Dedifferentiated amniotic fluid mesenchymal stem cell (primary cell): Measurements from ENCODE around the gene MEGF9.
"Not testable (repeated sequence)": the region's sequence is repeated elsewhere in the genome, so short reads cannot be mapped to it uniquely, and the experiment has no call there.

ENCODE experiments used
- DNase-seq: peaks from one replicate; pipeline ENCODE4 v3.0.0-alpha.2; 2016; ENCODE audit errors: extremely low spot score

Gene MEGF9

DNA sequence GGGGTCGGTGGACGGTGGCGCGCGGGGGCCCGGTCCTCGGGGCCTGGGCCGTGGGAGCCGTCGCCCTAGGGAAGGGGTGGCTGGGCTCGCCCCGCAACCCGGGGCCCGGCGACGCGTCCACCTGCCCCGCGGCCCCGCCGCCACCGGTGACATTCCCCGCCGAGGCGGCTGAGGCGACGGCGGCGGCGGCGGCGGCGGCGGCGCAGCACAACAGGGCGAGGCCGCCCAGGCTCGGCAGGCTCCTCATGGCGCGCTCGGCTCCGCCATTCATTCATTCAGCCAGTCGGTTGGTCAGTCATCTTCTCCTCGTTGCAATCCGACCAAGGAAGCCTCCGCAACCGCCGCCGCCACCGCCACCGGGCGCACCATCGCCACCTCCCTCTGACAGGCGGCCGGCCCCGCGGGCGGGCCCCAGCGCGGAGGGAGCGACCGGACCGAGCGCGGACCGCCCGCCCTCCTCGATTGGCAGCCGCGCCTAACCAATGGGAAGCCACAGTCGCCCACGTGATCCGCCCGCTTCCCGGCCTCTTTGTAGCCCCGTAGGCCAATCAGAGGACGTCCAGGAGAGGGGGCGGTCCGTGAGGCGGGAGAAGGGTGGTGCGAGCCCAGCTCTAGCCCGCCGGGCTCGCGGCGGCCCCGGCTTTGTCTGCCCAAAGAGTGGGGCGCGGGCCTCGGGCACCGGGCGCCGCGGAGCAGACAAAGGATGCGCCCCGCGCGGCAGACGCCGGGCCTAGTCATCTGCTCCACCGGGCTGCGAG, at the start of gene MEGF9:
Gene MEGF9 (minus strand): TSS at position 383 of the 758 bp plus-strand sequence. CDS start 112 bp downstream, at position 271.
- peak; percentile 99 for DNase-seq

DNA sequence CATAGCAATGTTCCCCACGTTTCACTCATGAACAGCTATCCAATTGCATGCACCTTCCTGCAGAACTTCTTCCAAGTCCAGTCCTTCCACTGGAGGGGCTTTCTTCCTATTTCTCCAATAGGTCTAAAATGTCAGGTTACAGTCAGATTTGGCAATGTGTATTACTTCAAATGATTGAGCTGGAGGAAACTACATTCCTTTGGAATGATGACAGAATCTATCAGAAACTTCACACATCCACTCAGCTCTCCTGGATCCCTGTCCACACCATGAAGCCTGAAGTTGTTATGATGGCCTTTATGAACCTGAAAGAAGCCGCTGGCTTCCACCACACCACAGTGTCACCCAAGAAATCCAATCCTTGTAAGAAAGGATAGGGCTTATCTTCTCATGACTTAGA, 46.7 kb upstream of the MEGF9 start:
- no peak for DNase-seq

DNA sequence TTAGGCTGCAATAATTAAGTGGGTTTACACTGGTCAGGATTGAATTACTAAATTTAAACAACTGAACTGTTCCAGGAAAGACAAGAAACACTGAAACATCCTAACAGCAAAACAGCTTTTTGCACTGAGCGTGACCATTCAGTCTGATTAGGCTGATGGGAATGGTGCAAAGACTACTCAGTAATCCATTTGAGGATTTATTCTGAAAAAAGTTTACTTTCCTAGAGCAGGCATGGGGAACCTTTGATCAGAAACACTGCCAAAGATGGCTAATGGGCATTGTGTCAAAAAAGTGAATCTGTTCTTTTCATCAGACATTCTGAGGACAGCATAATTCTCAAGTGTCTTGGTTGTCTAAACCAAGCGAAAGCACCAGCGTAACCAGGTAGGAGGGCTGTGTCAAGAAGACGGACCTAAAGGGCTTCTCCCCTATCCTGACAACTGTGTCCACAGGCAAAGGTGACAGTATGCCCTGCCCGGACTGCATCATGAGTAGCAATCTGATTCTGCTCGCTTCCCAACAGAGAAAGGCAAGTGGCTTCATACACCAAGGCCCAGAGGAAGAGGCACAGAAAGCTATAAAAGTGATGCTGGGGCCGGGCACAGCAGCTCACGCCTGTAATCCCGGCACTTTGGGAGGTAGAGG, 45.6 kb upstream of the MEGF9 start:
- DNase-seq: no peak

DNA sequence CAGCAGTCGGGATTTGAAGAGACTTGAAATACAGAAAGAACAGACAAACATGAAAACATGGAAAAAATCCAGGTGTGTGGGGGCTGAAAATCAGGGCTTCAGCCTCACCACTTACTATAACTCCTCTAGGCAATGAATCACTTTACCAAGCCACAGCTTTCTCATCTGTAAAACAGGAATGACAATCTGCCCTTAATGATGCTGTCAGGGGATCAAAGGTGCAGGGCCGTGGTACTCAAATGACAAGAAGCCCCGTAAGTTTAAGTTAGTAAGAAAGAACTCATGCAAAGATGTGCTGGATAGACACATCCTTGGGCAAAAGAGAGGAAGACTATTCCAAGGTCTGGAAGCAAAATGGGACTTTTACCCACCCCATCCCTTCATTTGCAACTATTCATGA, 44.3 kb upstream of the MEGF9 start:
- DNase-seq: no peak

DNA sequence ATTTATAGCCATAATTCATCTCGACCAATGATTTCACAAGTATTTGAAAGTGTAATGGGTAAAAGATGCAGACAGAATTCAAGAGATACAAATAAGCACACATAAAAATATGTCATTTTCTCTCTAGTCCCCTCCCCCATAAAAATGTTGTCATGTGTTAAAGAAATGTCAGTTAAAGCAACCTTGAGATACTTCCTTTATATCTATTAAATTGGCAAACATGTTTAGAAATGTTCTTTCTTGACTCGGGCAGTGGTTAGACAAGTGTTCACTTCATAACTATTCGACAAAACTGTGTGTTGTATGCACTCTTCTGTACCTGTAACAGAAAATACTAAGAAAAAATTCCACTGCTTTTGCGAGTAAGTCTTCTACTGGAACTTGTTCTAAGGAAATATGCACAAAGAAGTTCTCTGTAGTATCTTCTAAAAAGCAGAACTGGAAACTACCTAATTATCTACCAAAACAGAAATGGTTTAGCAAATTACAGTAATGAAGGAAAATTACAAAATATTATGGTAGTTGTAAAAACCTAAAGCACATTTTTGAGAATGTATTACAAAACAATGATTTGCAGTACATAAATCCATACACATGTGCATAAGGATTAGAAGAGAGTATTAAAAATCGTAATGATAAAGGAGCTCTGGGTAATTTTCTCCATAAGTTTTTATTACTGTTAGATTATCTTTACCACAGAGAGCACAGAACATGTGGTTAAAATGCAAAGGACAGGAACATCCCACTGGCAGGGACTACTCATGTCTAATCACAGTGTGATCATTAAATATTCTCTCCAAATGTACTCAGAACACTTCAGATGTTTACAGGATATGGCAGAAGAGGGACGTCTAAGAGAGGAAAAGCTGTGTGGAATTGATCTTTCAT, 43.0 kb upstream of the MEGF9 start:
- DNase-seq: no peak

DNA sequence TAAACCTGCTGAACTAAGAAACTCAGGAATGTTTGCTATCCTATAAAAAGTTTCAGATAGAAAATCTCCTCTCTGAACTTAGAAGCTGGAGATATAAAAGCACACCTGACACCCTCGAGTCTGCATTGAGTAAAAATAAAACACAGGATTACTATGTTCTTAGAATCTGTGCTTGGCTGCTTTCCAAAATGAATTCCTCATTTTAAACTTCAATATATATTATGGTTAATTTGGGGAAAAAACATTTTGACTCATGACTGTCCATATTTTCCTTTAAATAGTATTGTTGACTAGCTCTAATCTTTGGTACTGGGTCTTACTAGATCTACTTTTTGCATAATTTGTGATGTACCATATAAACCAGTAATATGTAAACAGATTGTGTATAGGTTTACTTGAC, 42.3 kb upstream of the MEGF9 start:
- DNase-seq: no peak

DNA sequence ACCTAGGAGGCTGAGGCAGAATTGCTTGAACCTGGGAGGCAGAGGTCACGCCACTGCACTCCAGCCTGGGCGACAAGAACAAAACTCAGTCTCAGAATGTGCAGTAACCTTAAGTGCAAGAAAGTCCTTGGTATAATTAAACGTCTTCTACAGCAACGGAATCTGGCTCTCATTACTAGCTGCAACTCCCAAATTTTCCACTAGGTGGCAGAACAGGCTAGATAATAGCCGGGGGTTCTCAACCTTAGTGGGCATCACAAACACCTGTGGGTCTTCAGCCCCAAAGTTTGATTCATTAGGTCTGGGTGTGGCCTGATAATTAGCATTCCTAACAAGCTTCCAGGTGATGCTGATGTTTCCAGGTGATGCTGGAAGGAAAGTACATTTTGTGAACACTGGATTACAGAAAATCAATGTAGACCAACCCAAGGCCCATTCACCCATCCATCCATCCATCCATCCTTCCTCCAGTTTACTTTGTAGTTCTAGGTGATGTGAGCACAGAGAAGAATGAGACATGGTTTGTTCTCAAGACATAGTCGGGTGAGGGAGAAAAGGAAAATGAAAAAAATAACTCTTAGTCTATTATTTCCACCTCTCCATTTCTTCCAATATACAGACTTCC, 41.7 kb upstream of the MEGF9 start:
- peak; percentile 42 for DNase-seq

DNA sequence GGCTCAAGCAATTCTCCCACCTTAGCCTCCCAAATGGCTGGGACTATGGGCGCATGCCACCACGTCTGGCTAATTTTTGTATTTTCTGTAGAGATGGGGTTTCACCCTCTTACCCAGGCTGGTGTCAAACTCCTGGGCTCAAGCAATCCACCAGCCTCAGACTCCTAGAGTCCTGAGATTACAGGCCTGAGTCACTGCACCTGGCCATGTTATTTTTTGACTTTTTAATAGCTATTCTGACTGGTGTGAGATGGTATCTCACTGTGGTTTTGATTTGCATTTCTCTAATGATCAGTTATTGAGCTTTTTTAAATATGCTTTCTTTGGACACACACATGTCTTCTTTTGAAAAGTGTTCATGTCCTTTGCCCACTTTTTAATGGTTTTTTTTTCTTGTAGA, 40.8 kb upstream of the MEGF9 start:
- no peak for DNase-seq

DNA sequence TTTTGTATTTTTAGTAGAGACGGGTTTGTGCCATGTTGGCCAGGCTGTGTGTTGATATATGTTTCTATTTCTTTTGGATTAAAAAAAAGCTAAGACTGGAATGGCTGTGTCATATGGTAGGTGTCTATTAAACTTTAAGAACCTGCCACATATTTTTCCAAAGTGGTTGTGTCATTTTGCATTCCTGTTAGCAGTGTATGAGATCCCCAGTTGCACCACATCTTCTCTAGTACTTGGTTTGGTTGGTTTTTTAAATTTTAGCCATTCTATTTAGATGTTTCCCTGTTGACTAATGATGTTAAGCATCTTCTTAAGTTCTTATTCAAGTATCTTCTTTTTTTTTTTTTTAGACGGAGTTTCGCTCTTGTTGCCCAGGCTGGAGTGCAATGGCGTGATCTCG, 36.2 kb upstream of the MEGF9 start:
- no peak for DNase-seq

DNA sequence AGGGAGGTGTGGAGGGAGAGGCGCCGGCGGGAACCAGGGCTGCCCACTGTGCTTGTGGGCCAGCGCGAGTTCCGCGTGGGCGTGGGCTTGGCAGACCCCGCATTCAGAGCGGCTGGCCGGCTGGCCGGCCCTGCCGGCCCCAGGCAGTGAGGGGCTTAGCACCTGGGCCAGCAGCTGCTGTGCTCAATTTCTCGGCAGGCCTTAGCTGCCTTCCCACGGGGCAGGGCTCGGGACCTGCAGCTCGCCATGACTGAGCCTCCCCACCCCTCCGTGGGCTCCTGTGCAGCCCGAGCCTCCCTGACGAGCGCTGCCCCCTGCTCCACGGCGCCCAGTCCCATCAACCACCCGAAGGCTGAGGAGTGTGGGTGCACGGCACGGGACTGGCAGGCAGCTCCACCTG, 32.1 kb upstream of the MEGF9 start:
- DNase-seq: not testable (repeated sequence)

DNA sequence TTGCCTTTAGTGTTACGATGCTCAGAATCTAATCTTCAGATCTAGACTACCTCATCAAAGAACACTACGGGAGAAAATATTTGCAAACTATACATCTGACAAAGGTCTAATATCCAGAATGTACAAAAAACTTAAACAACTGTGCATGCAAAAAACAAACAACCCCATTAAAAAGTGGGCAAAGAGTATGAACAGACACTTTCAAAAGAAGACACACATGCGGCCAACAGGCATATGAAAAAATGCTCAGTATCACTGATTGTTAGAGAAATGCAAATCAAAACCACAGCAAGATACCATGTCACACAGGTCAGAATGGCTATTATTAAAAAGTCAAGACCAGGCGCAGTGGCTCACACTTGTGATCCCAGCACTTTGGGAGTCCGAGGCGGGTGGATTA, 31.0 kb upstream of the MEGF9 start:
- DNase-seq: no peak

DNA sequence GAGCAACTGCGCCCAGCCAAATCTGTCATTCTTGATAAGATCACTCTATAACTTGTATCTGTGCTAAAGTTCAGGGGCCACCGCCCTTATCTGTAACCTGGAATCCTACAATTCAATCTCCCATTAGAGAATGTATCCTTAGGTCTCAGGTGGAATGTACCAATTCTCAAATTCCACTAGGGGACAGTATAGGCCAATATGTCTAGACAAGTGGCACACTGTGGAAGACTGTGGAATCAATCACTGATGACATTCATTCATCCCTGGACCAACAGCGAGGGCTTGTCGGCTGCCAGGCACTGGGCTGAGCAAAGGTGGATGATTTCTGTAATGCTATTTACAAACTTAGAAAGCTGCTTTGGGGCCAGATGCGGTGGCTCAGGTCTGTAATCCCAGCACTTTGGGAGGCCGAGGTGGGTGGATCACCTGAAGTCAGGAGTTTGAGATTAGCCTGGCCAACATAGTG, 28.7 kb upstream of the MEGF9 start:
- peak; percentile 27 for DNase-seq

DNA sequence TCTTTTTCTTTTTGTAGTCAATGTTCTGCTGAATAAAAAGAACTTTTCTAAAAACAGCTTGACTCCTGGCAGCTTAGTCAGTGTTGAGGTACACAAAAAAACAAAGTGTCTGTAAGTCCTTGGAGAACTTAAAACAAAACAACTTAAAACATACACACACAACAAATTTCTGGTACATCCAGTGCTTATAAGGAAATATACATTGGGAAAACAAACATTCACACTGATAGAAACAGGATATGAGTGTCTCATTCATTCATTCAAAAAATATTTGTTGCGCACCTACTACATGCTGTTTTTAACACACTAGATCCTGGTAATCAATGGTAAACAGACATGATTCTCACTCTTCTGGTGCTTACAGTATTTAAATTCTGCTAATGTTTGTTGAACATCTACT, 27.4 kb upstream of the MEGF9 start:
- DNase-seq: no peak

DNA sequence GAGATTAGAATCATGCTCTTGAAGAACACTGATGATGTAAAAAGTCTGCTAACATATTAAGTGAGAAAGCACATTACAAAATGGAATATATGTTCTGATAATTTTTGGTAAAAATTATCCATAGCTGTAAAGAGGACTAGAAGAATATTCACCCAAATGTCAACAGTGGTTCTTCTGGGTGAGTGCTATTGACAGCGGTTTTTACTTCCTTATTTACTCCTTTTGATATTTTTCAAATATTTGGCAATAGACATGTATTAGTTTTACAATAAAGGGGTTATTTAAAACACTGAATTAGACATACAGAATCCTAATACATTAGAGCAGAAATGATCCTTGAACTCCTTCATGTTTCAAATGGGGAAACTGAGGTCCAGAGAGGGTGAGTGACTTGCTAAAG, 26.9 kb upstream of the MEGF9 start:
- DNase-seq: no peak

DNA sequence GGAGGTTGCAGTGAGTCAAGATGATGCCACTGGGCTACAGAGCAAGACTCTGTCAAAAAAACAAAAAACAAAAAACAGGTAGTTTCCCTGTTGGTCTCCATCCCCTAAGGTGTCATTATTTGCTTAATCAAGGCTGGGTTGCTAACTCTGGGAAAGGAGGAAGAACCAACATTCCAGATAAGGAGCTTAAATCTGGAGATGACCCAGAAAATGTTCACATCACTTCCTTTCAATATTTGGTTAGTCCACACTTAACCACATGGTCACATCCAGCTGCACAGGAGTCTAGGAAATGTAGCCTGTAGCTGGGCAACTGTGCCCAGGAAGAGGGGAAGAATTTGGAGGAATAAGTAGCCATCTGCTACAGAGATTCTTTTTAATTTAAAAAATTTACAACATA, 25.9 kb upstream of the MEGF9 start:
- DNase-seq: no peak

DNA sequence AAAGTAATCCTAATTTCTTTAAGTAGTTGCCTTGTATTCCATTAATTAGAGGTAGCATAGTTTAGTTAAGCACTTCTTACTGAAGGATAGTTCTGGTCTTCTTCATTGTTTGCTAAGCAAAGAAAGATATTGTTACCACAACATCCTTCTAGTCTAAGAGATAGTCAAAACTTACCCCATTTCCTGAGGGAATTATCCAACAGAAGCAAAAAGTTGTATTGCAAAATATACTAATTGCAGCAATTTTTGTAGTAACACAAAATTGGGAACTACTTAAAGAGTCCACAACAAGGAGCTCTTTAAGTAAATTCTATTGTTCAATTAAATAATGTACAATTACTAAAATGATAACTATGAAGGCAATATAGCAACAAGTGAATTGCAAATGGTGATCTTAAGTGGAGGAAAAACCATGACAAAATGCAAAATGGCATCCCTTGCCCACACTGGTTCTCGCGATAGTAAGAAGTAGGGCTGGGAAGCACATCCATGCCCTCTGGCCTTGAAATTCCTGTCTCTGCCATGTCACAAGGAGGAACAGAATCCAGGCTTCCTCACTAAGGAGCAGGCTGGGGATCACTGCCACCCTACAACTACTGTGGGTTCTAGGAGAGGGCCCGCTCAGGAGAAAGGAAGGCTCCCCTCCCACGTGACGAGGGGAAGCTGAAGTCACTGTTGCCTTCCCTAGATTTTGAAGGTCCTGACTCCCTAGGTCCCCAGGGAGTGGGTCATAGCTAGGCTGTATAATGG, 23.3 kb upstream of the MEGF9 start:
- DNase-seq: no peak

DNA sequence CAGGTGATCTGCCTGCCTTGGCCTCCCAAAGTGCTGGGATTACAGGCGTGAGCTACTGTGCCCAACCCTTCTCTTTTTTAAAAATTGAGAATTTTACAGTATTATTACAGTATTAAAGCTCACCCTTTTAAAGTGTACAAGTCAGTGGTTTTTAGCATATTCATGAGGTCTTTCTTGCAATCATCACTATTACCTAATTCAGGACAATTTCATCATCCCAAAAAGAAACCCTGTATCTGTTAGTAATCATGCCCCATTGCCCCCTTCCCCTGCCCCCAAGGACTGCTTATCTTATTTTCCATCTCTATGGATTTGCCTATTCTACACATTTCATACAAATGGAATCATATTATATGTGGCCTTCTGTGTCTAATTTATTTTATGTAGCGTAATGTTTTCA, 22.6 kb upstream of the MEGF9 start:
- no peak for DNase-seq

DNA sequence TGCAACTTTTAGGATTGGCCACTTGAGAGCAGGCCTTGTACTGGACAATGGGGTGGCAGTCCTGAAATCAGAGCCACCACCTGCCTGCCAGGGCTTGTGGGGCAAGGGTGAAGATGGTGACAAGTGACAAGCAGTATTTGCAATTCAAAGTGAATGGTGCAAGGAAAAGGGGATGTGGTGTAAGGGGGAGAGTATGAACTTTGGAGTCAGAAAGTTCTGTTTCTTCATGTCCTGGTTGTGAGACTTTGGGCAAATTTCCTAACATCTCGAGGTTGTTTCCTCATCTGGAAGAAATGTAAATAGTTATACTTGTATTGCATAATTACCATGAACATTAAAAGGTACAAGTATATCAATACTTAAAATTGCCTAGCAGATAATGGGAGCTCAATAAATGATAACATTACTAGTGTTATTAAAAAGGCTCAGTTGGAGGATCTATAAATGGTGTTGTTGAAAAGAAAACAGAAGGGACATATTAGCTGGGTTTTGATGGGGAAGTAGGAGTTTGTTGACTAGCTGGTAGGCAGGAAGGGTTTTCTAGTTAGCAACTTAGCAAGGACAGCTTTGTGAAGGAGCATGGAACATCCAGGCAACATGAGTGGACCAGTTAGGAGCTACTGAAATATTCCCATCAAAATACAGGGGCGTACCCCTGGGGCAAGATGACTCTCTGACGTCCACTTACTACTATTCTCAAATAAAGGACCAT, 21.3 kb upstream of the MEGF9 start:
- no peak for DNase-seq

DNA sequence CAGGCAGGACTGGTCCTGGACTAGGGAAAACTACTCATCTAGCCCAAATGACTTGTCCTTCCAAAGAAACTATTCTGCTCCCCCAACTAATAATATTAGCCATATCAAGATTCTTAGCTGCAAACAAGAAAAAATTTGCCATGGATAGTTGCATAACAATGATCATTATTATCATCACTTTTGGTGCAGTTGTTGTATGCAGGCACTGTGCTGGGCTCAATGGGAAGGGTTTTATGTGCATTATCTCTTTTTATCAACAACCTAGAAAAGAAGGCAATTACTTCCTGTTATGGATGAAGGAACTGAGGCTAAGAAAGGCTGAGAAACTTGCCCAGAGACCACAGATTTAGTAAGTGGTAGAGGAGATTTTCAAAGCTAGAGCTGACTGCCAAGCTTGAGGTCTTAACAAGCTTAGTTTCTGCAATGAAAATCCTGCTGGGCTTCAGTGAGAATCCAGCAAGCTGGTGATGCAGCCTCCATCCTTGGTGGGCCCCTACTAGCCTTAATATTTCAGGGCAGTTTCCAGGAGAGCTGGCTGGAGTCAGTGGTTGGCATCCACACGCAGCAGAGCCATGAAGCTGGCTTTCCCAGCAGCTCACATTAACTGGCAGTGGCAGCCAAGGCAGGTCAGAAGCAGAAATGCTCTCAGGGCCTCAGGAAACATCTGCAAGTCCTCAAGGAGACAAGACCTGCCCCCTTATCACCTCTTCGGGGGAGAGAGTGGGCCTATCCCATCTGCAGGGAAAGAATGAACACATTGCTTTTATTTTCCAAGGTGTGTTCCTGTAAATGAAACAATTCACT, 20.5 kb upstream of the MEGF9 start:
- DNase-seq: no peak

DNA sequence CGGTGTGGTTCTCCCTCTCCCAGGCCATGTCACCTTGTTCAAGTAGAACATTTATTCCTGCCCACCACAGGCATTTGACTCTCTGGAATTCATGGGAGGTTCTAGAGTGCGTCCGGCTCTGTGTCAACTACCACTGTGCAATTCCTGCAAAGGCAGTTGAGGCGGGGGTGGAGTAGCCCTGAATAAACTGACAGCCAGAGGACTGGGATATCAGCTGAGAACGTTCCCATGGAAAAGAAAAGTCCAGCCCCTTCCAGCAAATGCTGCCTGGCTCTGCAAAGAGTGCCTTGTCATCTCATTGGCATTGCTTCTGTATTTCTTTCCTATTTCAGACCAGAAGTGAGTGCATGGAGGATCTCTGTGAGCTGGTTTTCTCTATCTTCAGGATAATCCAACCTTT, 18.9 kb upstream of the MEGF9 start:
- DNase-seq: peak; percentile 38
